ENCODE data around the gene PCSK5. TPM values are rescaled to one million over a fixed set of nuclear protein-coding genes. Genes with fewer than 3 reads are reported as not detected.

The PCSK5 gene
- total RNA-seq, 2 donors from 2014 or later: 41.2 to 63.7 TPM

GRCh38 chr9:76352026-76352620 is 461.6 kb downstream of the PCSK5 start:
- Histone ChIP-seq H3K27ac (no peak overlapping the region), H3K36me3 (no peaks in the 10 kb centered on the region), H3K27me3 (replicated peaks; ENCODE audit: insufficient read depth) (no peaks in the 10 kb centered on the region), H3K4me1 (ENCODE audit: control insufficient read depth in 1 of 2, low read depth in 2 of 2) (no peaks in the 10 kb centered on the region), H3K9me3 (no peaks in the 10 kb centered on the region), H3K4me3 (no peak overlapping the region)
- TF ChIP-seq CTCF (IDR thresholded peaks at IDR 0.05): no peak
- DNase-seq (ENCODE audit: low spot score) (no peak), ATAC-seq (ENCODE audit: insufficient number of reproducible peaks, low FRiP score, low read depth) (no peak)

GRCh38 chr9:76353280-76353679 is 462.8 kb downstream of the PCSK5 start:
- TF ChIP-seq CTCF (IDR thresholded peaks at IDR 0.05): no peak
- H3K27ac ChIP-seq: no peak overlapping the region
- no peaks in the 10 kb centered on the region for H3K4me1 ChIP-seq (ENCODE audit: control insufficient read depth in 1 of 2, low read depth in 2 of 2)

GRCh38 chr9:76354221-76354620 is 463.7 kb downstream of the PCSK5 start:
- DNase-seq (ENCODE audit: low spot score): no peak
- Histone ChIP-seq H3K4me1 (ENCODE audit: control insufficient read depth in 1 of 2, low read depth in 2 of 2) (no peaks in the 10 kb centered on the region), H3K27ac (no peak overlapping the region), H3K27me3 (replicated peaks; ENCODE audit: insufficient read depth) (no peaks in the 10 kb centered on the region), H3K4me3 (no peak overlapping the region), H3K9me3 (no peaks in the 10 kb centered on the region), H3K36me3 (no peaks in the 10 kb centered on the region)
- TF ChIP-seq CTCF (IDR thresholded peaks at IDR 0.05): no peak
- ATAC-seq (ENCODE audit: insufficient number of reproducible peaks, low FRiP score, low read depth): no peak

More at GRCh38 chr9:76353280-76353679, 462.8 kb downstream of the PCSK5 start:
- Histone ChIP-seq H3K27me3 (replicated peaks; ENCODE audit: insufficient read depth) (no peaks in the 10 kb centered on the region), H3K4me3 (no peak overlapping the region), H3K9me3 (no peaks in the 10 kb centered on the region), H3K36me3 (no peaks in the 10 kb centered on the region)
- DNase-seq (ENCODE audit: low spot score) (no peak), ATAC-seq (ENCODE audit: insufficient number of reproducible peaks, low FRiP score, low read depth) (no peak)

- TF ChIP-seq CTCF (IDR thresholded peaks at IDR 0.05): no peak
- DNase-seq (ENCODE audit: low spot score) (no peak), ATAC-seq (ENCODE audit: insufficient number of reproducible peaks, low FRiP score, low read depth) (no peak)
- H3K27me3 ChIP-seq (replicated peaks; ENCODE audit: insufficient read depth): no peaks in the 10 kb centered on the region
- no peak overlapping the region for H3K27ac ChIP-seq
- no peak overlapping the region for H3K4me3 ChIP-seq
- no peaks in the 10 kb centered on the region for H3K36me3 ChIP-seq
- no peaks in the 10 kb centered on the region for H3K9me3 ChIP-seq
- no peaks in the 10 kb centered on the region for H3K4me1 ChIP-seq (ENCODE audit: control insufficient read depth in 1 of 2, low read depth in 2 of 2)
These were observed 465.4 kb downstream of the PCSK5 start for GRCh38 chr9:76355886-76356285.

- no peaks in the 10 kb centered on the region for H3K36me3 ChIP-seq
- ATAC-seq (ENCODE audit: insufficient number of reproducible peaks, low FRiP score, low read depth): no peak
These were observed 467.1 kb downstream of the PCSK5 start for GRCh38 chr9:76357555-76357954.

More at GRCh38 chr9:76357555-76357954, 467.1 kb downstream of the PCSK5 start:
- H3K27ac ChIP-seq: no peak overlapping the region
- no peak overlapping the region for H3K4me3 ChIP-seq
- DNase-seq (ENCODE audit: low spot score): no peak
- no peaks in the 10 kb centered on the region for H3K27me3 ChIP-seq (replicated peaks; ENCODE audit: insufficient read depth)
- TF ChIP-seq CTCF (IDR thresholded peaks at IDR 0.05): no peak
- no peaks in the 10 kb centered on the region for H3K9me3 ChIP-seq
- H3K4me1 ChIP-seq (ENCODE audit: control insufficient read depth in 1 of 2, low read depth in 2 of 2): no peaks in the 10 kb centered on the region

All from thoracic aorta (tissue), 2 donors.